ENCODE results near the gene CELSR2. TPM values are rescaled to one million over a fixed set of nuclear protein-coding genes. Genes with fewer than 3 reads are reported as not detected.
"Not testable (repeated sequence)": the region's sequence is repeated elsewhere in the genome, so short reads cannot be mapped to it uniquely, and the experiment has no call there.

Gene CELSR2
- polyA plus RNA-seq, 4 donors, result 29.0 to 38.3 (median 34.0) TPM

DNA sequence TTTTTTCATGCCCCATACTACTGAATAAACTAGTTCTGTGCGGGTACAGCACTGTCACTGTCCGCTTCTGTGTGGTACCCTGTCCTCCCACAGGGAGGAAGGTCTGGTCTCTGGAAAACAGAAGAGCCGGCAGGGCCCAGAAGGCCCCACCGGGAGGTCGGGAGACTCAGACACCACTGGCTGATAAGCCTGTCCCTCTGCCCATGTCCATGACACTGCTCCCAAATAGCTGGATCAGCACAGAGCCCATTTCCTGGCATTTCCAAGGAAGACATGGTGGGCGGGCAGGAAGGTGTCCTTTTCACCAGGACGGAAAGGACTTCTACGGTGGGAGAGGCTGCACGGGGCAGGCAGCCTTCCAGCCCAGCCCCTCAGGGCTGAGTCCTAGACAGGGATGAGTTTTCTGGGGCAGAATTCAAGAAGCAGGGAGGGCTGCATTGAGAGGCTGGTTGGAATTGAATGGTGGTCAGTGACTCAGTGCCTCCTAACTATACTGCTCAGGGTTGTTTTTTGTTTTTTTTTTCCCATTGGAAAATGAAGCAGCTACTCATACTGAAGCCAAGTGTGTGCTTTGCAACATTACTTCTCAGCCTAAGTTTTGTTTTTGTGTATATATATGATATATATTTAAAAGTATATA lies 26.5 kb downstream of the CELSR2 start:
- DNase-seq (ENCODE audit: low read depth in 4 of 4, low spot score in 3 of 4), result no peak

DNA sequence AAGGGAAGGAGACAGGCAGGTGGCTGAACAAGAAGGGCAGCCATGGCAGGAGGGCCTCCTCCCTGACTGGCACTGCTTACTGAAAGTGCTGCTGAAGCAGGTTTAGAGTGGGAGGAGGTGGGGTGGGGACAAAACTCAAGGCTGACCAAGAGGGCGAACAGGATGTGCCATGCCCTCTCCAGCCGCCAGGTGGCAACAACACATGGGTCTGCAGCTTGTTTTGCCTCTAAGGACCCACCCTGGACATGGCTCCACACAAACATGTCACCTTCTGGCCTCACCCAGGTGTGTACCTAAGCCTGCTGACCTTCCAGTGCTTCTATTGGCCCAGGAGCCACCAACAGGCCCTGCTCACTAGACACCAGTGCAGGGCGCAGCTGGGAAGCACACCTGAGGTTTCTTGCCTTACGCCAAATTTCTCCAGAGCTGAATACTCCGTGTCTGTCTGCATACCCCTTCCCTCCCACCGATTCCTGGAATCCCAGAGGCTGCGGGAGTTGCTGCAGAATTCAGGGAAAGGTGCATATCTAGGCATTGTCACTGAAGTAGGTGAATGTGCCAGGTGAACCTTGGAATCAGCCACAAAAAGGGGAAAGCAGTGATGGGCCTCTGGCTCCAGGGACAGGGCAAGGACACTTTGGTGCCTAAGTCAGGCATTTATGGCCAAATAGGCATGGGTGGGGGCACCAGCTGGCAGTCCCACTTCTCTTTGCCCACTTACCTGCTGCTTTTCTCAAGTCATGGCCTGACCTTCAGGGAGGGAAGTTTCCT lies 28.3 kb downstream of the CELSR2 start:
- no peak for DNase-seq (ENCODE audit: low read depth in 4 of 4, low spot score in 3 of 4)

DNA sequence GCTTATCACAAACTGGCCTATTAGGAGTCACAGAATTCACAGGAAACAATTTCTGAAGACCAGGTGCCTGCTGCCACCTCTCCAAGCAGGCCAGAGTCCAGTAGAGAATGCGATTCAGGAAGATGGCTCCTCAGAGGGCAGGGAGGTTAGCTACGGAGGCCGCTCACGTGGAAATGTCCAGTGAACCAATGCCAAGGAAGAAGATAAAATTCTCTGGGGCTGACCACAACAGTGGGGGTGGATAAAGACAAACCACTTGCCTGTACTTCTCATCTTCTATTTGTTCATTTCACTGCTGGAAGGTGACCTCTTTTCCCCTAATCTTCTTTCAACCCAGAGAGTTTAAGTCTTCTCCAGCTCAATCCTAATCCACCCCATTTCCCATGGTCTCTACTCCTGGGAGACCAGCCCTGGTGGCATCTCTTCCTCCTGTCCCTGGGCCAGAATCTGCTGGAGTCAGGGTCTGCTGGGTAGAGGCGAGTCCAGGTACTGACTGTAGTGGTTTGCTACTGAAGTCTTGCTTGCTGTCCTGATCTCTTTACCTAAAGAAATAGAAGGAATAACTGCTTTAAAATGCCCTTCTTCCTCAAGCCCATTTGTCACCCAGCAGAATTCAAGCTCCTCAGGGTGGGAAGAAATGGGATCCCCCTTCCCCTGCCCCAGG lies 30.4 kb downstream of the CELSR2 start:
- no peak for DNase-seq (ENCODE audit: low read depth in 4 of 4, low spot score in 3 of 4)

DNA sequence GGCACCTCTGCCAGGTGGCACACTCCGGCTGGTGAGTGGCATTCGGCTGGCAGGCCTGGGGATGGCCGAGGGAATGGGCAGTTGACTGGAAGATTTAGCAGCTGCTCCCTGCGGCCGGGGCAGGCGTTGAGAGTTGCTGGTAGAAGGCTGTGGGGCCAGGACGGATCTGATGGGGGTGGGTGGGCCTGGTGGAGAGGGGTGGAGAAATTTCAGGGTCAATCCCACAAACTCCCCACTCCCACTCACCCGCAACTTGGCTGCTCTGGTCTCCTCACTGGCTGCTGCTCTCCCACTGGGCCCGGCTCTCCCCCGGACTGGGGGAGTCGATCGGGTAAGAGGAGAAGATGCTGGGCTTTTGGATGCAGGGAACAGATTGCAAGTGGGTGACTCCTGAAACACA lies 31.5 kb downstream of the CELSR2 start:
- DNase-seq (ENCODE audit: low read depth in 4 of 4, low spot score in 3 of 4), result no peak

DNA sequence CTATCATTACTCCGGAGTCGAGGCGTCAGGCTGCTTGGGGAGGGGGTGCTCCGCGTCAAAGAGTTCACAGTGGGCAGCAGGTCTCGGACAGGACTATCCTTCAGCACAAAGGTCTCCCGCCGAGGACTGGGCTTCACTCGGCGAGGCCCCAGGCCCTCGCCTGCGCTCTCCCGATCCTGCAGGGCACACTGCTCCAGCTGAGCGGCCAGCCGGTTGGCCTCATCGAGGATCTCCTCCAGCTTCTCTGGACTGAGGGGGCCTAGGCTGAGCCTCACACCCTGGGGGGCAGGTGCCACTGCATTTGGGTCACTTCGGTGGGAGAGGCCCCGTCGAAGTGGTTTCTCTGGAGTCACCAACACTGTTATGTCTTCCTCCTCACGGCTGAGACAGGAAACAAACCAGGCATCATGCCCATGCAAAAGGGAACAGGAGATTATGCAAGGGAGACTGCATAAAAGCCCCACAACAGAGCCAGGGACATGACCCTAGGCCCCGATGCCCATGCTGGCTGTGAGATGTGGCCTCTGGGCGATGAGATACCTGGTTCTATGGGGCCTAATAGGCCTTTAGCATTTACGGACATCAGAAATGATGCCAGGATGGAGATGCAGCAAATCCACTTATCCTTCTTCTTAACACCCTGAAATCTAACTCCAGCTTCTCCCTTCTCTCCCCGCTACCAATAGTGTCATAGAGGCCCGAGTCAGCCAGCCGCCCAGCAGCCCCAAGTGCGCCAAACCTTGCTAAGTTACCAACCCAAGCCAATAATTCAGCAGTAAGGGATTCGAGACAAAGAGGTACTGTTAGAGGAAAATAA lies 32.5 kb downstream of the CELSR2 start:
- DNase-seq (ENCODE audit: low read depth in 4 of 4, low spot score in 3 of 4), result no peak

DNA sequence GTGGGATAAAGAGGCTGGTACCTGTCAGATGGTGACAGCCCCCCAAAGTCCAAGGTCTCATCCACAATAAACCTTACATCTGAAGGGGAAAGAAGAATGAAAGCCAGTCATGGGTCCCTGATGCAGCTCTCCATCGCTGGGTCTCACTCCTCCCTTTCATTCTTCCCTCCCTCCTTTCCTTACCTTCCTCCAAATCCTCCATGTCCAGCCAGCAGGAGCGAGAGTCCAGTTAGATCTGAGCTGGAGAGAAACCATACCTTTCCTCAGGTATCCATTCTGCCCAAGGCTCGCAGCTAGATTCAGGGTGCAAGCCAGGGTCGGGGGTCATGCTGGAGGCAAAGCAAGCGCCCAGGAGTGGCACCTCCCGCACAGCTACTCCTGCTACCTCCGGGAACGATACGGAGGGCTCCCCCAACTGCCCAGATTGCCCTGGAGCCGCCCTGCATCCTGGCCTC lies 33.2 kb downstream of the CELSR2 start:
- DNase-seq (ENCODE audit: low read depth in 4 of 4, low spot score in 3 of 4), result no peak

DNA sequence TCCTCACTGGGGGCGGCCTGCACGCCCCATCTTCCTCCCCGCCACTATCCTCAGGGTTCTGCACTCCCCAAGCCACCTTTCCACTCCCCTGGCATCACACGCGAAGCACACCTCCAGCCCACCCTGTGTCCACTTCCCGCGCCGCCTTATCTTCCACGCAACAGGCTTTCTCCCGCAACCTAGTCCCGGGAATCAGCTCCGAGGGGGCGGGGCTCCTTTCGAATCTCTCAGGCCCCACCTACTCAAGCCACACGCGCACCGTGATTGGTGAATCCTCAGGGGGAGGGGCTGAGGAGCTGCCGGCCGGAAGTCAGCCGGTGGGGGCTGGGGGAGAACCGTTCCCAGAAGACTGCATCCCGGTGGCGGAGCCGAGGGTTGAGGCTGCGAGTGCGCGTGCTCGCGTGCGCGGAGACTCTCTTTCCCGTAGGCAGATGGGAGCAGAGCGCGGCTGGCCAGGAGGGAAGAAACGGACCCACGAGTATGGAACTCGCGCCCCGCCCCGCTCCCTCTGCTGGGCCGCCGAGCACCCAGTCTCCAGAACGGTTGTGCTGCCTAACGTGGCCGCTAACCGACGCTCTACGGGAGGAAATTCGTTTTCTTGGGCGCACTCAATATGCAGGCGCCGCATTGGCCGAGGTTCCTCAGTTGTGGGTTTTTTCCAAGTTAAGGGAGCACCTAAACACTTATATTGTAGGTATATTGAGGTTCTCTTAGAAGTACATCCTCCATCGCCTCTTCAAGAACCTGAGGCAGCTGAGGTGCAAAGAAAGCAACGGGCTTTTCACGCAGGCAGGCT lies 33.8 kb downstream of the CELSR2 start, which contains the start of gene PSRC1:
TSS of gene PSRC1 (minus strand) at position 194 of the 796 bp plus-strand sequence.
- DNase-seq (ENCODE audit: low read depth in 4 of 4, low spot score in 3 of 4), result peak; percentile 90 to 95 (median 92)

DNA sequence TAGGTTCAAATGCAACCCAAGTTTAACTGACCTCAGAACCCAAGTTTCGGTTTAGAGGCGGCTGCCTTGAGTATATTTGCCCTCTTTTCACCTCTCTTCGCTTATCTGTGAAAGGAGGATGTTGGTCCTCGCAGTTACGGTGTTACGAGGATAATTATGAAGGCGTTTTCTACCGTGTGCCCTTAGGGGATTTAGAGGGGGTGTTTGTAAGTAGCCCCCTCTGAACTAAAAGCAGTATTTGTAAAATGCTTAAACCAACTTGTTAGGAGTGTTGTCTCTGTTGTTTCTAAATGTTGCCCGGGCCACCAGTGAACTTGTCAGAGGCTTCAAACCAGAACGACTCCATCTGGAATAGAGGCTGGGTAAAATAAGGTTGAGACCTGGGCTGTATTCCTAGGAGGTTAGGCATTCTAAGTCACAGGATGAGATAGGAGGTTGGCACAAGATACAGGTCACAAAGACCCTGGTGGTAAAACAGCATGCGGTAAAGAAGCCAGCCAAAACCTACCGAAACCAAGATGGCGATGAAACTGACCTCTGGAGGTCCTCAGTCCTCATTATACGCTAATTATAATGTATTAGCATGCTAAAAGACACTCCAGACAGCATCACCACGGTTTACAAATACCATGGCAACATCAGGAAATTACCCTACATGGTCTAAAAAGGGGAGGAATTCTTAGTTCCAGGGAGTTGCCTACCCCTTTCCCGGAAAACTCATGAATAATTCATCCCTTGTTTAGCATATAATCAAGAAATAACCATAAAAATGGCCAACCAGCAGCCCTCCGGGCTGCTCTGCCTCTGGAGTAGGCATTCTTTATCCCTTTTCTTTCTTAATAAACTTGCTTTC lies 34.6 kb downstream of the CELSR2 start:
- no peak for DNase-seq (ENCODE audit: low read depth in 4 of 4, low spot score in 3 of 4)

DNA sequence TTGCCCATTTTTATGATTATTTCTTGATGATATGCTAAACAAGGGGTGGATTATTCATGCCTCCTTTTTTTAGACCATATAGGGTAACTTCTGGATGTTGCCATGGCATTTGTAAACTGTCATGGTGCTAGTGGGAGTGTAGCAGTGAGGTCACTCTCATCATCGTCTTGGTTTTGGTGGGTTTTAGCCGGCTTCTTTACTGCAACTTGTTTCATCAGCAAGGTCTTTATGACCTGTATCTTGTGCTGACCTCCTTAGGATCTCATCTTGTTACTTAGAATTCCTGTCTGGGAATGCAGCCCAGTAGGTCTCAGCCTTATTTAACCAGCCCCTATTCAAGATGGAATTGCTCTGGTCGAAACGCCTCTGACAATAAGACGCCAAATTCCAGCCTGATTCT lies 37.4 kb downstream of the CELSR2 start:
- not testable (repeated sequence) for DNase-seq (ENCODE audit: low read depth in 4 of 4, low spot score in 3 of 4)

DNA sequence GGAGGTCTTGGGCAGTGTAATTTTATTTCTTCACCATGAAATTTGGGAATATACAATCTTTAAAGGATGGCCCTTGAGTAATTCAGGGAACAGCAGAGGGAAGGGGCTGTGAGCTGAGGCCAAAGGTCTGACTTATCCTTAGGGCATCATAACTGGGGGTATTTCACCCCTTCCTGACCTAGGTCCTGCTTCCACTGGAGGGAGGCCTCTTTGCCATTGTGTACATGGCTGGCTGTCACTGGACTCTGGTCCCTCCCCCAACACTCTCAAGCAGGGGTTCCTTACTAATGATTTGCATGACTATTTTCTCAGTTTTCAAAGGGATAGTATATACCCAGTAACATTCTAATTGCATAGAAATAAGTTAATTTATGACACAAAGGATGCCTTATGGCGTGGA lies 40.8 kb downstream of the CELSR2 start:
- DNase-seq (ENCODE audit: low read depth in 4 of 4, low spot score in 3 of 4), result no peak

DNA sequence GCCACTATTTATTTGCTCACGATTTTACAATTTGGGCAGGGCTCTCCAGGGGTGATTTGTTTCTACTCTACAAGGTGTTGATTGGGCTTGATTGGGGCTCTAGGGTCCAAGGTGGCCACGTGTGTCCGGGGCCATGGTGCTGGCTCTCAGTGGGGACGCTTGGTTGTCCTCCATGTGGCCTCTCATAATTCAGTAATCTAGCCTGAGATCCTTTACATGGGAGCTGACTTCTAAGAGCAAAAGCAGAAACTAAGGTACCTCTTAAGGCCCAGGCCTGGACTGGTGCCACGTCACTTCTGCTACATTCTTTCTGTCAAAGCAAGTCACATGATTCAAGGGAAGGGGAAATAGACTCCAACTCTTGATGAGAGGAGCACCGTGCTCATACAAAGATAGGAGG lies 41.7 kb downstream of the CELSR2 start:
- DNase-seq (ENCODE audit: low read depth in 4 of 4, low spot score in 3 of 4), result no peak

DNA sequence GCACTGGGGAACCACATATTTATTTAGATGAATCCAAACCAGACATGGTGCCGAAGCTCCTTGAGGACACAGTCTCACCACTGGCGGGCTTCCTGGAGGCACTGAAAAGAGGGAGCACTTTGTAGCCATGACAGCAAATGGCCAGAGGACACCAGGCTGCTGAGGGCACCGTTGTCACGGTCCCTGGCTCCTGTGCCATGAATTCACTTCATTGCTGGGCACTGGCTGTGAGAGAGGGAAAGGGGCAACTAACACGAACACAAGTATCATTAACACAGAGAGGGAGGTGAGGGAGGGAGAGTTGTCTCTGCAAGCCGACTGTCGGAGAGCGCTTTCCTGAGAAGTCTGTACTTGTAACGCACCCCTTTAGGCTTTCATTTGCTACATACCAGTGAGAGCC lies 43.0 kb downstream of the CELSR2 start:
- DNase-seq (ENCODE audit: low read depth in 4 of 4, low spot score in 3 of 4), result no peak

DNA sequence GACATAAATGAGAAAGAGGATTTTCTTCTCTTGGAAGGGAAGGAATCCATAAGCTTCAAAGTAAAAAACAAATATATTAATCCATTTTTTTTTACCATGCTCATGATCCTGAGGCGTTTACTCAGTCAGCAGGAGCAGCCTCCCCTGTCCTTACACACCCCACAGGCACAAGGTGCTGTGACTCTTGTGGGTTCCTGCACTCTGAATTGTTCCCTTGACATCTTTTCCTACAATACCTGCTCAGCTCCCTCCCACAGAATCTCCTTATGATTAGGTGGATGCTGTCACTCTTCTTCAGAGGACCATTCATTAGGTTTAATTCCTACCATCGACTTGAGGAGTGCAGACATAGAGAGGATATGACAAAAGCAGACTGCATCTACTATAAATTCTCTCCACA lies 43.7 kb downstream of the CELSR2 start:
- no peak for DNase-seq (ENCODE audit: low read depth in 4 of 4, low spot score in 3 of 4)

DNA sequence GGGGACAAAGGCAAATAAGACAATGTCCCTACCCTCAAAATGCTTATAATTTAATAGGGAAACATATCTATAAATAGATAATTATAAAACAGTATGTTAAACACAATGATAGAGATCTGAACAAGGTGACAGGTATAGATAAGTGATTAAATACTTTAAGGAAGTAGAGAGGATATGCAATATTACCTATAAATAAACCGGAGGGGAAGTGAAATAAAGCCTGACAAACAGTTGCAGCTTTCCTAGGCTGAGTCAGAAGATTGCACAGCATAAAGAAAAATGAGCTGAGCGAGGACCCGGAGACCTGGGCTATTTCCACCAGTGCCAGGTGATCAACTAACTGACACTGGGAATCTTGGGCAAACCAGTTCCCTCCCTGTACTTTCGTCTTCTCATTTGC lies 45.1 kb downstream of the CELSR2 start:
- no peak for DNase-seq (ENCODE audit: low read depth in 4 of 4, low spot score in 3 of 4)

DNA sequence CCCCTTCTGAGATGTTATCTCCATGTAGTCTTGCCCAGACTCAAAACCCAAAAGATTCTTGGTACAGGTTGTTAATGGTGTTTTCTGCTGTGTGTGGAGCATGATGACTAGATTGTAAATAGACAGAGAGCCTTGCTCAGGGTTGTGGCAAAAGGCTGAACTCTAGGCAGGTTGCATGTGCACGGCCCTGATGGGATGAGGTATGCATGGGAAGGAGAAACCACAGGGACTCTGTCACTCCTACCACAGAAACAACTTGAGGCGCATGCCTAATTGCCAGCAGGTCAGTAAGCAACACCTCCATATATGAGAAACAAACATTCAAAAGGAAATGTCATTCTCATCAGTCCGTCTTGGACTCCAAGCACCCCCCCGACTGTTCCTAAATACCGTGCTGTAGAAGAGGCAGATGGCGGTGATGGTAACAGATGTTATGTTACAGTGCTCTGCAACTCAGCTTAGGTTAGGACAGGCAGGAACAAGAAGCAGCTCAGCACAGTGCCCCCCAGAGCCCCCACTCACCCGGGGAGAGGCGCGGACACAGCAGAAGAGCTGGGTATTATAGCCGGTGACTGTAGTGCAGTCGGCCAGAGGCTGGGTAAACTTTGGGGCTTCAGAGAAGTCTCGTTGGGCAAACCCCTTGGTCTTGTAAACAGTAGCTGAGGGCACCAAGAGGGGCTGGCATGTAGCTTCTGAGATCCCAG lies 46.5 kb downstream of the CELSR2 start:
- DNase-seq (ENCODE audit: low read depth in 4 of 4, low spot score in 3 of 4), result no peak

DNA sequence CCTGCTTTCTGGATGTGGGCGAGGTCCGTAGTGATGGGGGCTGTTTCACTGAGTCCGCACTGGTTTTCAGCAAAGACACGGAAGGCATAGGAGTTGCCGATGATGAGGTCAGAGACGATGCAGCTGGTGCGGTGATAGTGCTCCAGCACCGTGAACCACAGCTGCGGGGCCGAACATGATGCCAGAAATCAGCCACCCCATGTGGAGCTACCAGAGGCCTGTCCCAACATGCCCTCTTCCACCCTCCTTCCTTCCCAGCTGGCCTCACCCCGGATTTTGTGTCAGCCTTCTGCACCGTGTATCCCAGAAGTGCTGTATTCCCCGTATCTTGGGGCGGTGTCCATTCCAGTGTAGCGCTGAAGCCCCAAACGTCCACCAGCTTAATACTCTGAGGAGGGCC lies 47.4 kb downstream of the CELSR2 start:
- no peak for DNase-seq (ENCODE audit: low read depth in 4 of 4, low spot score in 3 of 4)

DNA sequence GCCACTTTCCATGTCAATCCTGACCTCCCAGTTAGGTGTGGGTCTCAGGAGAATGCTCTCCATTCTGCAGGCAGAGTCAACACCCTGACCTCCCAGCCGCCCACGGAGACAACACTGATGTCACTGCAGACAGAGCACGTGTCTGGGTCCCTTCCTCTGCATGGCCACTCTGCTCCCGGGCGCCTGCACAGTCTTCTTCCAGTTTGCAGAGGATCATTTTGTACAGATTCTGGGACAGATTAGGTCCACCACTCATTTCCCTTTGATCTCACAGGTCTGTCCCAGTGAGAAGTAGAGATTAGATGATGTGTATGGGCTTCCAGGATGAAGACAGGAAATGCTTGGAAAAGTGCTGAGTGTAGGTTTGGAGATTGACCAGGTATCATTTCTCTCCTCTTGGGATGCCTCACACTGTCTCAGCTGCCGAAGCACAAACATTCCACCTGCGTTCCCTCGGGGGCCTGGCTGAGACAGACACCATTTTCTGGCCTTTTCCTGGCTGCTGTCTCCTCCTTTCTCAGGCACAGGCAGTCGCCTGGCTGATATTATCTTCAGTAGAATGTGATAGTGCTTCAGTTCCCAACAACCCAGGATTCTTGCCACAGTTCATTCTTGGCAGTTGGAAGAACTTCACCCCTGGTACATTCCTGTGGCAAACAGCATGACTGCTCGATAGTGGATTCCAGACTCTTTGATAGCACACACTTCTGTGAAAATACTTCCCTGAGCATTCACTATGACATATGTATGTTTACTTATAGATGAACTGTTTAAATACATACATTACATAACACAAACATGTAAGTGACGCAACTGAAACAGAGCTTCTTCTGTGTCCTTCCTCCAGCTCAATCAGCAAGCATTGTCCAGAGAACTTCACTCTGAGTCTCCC lies 49.6 kb downstream of the CELSR2 start:
- no peak for DNase-seq (ENCODE audit: low read depth in 4 of 4, low spot score in 3 of 4)
